K562 (cell line): ENCODE results near the gene MS4A13. TPM values are rescaled to one million over a fixed set of nuclear protein-coding genes. Genes with fewer than 3 reads are reported as not detected.
"Not testable (repeated sequence)": the region's sequence is repeated elsewhere in the genome, so short reads cannot be mapped to it uniquely, and the experiment has no call there.

ENCODE experiments used
- ATAC-seq: fragments of 200-7000 bp; cut with Tn5 transposase; 3 replicates; pipeline ENCODE4 v1.9.1; 2020; ENCODE audit warnings: moderate library complexity
- BruUV-seq: library from RNA; stranded (reverse); fragments of 400-500 nt; replicated peaks from 2 replicates; lab custom pipeline; 2021; lab: Mats Ljungman, UMichigan
- CTCF ChIA-PET: fragments of 300-600 bp; formaldehyde crosslinking; extraction: SDS; loops from one replicate; lab custom pipeline; 2021; ENCODE audit warnings: low intra/inter-chr PET ratio; lab: Yijun Ruan, JAX
- POLR2A ChIA-PET: fragments of 300-600, 350-650 bp; sonication (Branson Sonifier 250); formaldehyde crosslinking; extraction: SDS; loops from one replicate; lab custom pipeline; 2021; ENCODE audit warnings: antibody characterized with exemption, inconsistent platforms; lab: Yijun Ruan, JAX
- DNase-seq, 4 experiments: peaks; one replicate each; pipeline versions ENCODE4 v3.0.0 to v3.0.0-alpha.2; 2011 to 2018; ENCODE audit warnings: low spot score in 3 of 4, mixed read lengths in 3 of 4; ENCODE audit errors: extremely low read depth in 1 of 4
- FAIRE-seq: peaks from 2 replicates; lab custom pipeline; 2011; peaks lifted over from hg19 to GRCh38; lab: Jason Lieb, UNC
- H2AFZ ChIP-seq: 2 replicates; pipeline ENCODE4 v1.6.0; 2011; ENCODE audit warnings: low read depth, low read length, control low read depth, inconsistent platforms
- H3K27ac ChIP-seq: fragments of 200-600 bp; 3 replicates; pipeline ENCODE4 v1.8.0; 2011; ENCODE audit warnings: low read depth, mild to moderate bottlenecking, control low read depth, inconsistent platforms, low read length, moderate library complexity, mixed read lengths; ENCODE audit errors: extremely low read depth
- H3K27me3 ChIP-seq, 2 experiments: fragments of 300-600 bp in 1 of 2; 2 replicates in 1 of 2; 3 replicates in 1 of 2; pipeline versions ENCODE4 v1.6.0 to v1.8.0; 2011; ENCODE audit warnings: inconsistent platforms in 2 of 2, low read length in 2 of 2, mild to moderate bottlenecking in 1 of 2, mixed read lengths in 1 of 2, moderate library complexity in 1 of 2; ENCODE audit not compliant: control insufficient read depth in 2 of 2, insufficient read depth in 2 of 2
- H3K36me3 ChIP-seq: fragments of 300-600 bp; 3 replicates; pipeline ENCODE4 v1.8.0; 2011; ENCODE audit warnings: mild to moderate bottlenecking, low read length, inconsistent platforms; ENCODE audit not compliant: control insufficient read depth, insufficient read depth
- H3K4me1 ChIP-seq, 2 experiments: fragments of 200-600 bp in 1 of 2; replicated peaks in 1 of 2; 2 replicates in 1 of 2; 3 replicates in 1 of 2; pipeline versions ENCODE4 v1.5.1 to v1.8.0; 2011; ENCODE audit warnings: inconsistent platforms in 2 of 2, low read length in 2 of 2, mild to moderate bottlenecking in 1 of 2, mixed read lengths in 1 of 2, moderate library complexity in 1 of 2; ENCODE audit not compliant: control insufficient read depth in 2 of 2, insufficient read depth in 2 of 2
- H3K4me2 ChIP-seq: 2 replicates; pipeline ENCODE4 v1.6.1; 2011; ENCODE audit warnings: low read length, control low read depth, inconsistent platforms, mixed read lengths; ENCODE audit not compliant: insufficient read depth
- H3K4me3 ChIP-seq: fragments of 200-600 bp; sonication (generic), shearing (Covaris generic); 2 replicates; pipeline ENCODE4 v1.5.1; 2016; ENCODE audit warnings: control low read depth, inconsistent platforms
- H3K79me2 ChIP-seq: fragments of 200-600 bp; 3 replicates; pipeline ENCODE4 v1.8.0; 2011; ENCODE audit warnings: low read length, inconsistent platforms; ENCODE audit not compliant: control insufficient read depth, insufficient read depth
- H3K9ac ChIP-seq, 2 experiments: 2 replicates each; pipeline versions ENCODE4 v1.6.0 to v1.6.1; 2011; ENCODE audit warnings: low read depth in 2 of 2, low read length in 2 of 2, control low read depth in 1 of 2, inconsistent platforms in 1 of 2, mild to moderate bottlenecking in 1 of 2, mixed read lengths in 1 of 2; ENCODE audit not compliant: insufficient read depth in 1 of 2
- H3K9me1 ChIP-seq: one replicate; pipeline ENCODE4 v1.6.0; 2011; ENCODE audit warnings: inconsistent platforms, mild to moderate bottlenecking, low read length, moderate library complexity; ENCODE audit not compliant: control insufficient read depth, insufficient read depth
- H3K9me3 ChIP-seq: replicated peaks from 2 replicates; pipeline ENCODE4 v1.5.1; 2011; ENCODE audit warnings: low read depth, low read length, inconsistent platforms; ENCODE audit not compliant: control insufficient read depth, insufficient read depth
- H4K20me1 ChIP-seq: replicated peaks from 2 replicates; pipeline ENCODE4 v1.6.1; 2011; ENCODE audit warnings: low read length, inconsistent platforms, mixed read lengths; ENCODE audit not compliant: control insufficient read depth, insufficient read depth
- MITF ChIP-seq: IDR thresholded peaks from 2 replicates; pipeline ENCODE4 v1.6.1; 2014; ENCODE audit warnings: antibody characterized with exemption
- PYGO2 ChIP-seq: fragments of 450-650 bp; IDR thresholded peaks from 2 replicates; pipeline ENCODE4 v1.6.1; 2016; ENCODE audit warnings: mild to moderate bottlenecking, missing genetic modification characterization, moderate library complexity, missing compliant biosample characterization
- TCF15 ChIP-seq: fragments of 250-450 bp; sonication (Bioruptor Pico); IDR thresholded peaks from 2 replicates; pipeline ENCODE4 v1.8.0; 2022; ENCODE audit warnings: moderate library complexity, mild to moderate bottlenecking, inconsistent platforms
- ZNF165 ChIP-seq: fragments of 250-450 bp; sonication (Bioruptor Pico); IDR thresholded peaks from 2 replicates; pipeline ENCODE4 v1.4.0; 2020; ENCODE audit warnings: borderline replicate concordance
- WGBS: fragments of 100-300 bp; shearing (Covaris generic); methylation state at CpG from one replicate; pipeline ENCODE4 v1.1.6; 2016; ENCODE audit warnings: low coverage, mixed read lengths; ENCODE audit not compliant: insufficient coverage; ENCODE audit errors: missing lambda C conversion rate; 5-methylcytosine and 5-hydroxymethylcytosine counted together
- in situ Hi-C: fragments of 300-500 bp; cut with MboI; formaldehyde crosslinking; loops from 4 replicates; pipeline ENCODE4 v1.15.0; 2018; ENCODE audit warnings: inconsistent platforms, mixed read lengths
- intact Hi-C: fragments of 100-400 bp; cut with micrococcal nuclease; formaldehyde crosslinking; loops from 2 replicates; pipeline ENCODE4 v1.14.2; 2022
- polyA plus RNA-seq, 8 experiments: library from polyadenylated mRNA; depleted of rRNA in 4 of 8; stranded (reverse) in 5 of 8; unstranded in 3 of 8; fragments of >200 nt; fragmentation: Nextera tagmentation in 2 of 8; fragmentation: Illumina TruSeq in 1 of 8; extraction: Ambion mirVana in 2 of 8; extraction: Trizol in 1 of 8; gene quantifications; 2 replicates each; pipeline versions ENCODE4 v1.2.1 to v1.2.3, GENCODE V29; 2011 to 2014; ENCODE audit warnings: inconsistent platforms in 1 of 8, missing spikeins in 1 of 8
- total RNA-seq, 7 experiments: library from RNA; depleted of rRNA in 6 of 7; stranded (reverse); fragments of >200 nt in 6 of 7; fragmentation: Illumina TruSeq in 2 of 7; extraction: Trizol in 2 of 7; gene quantifications; 2 replicates each; pipeline versions ENCODE4 v1.2.1 to v1.2.3, GENCODE V29; 2011 to 2021; ENCODE audit warnings: low replicate concordance in 1 of 7

Gene MS4A13
- total and polyA plus RNA-seq, 9 of the 15 experiments (the other 6 are each of a cell fraction or from before 2014, with no cell fraction given): 0.15 to 0.43 (median 0.36) TPM; not detected in 6

GRCh38 chr11:60504219-60504905 lies 10.8 kb upstream of the MS4A13 start (continued):
- TF ChIP-seq MITF (no peak), PYGO2 (tag) (no peak), ZNF165 (CRISPR knock-in tag) (no peak), TCF15 (CRISPR knock-in tag) (no peak)

GRCh38 chr11:60509609-60510008 lies 5.6 kb upstream of the MS4A13 start:
- CTCF ChIA-PET, intact Hi-C loops, FAIRE-seq, H3K27me3 ChIP-seq, H3K9me1 ChIP-seq, H3K27ac ChIP-seq, DNase-seq, H3K9ac ChIP-seq, POLR2A ChIA-PET, H3K4me1 ChIP-seq, H3K9me3 ChIP-seq, ATAC-seq, in situ Hi-C loops, H3K79me2 ChIP-seq, H2AFZ ChIP-seq, H4K20me1 ChIP-seq, H3K4me3 ChIP-seq, H3K36me3 ChIP-seq, BruUV-seq, H3K4me2 ChIP-seq: not testable (repeated sequence)
- 6% methylated on average over 6 of the region's 15 CpGs for WGBS

- H3K9me1 ChIP-seq, FAIRE-seq, intact Hi-C loops, H3K4me2 ChIP-seq, H3K4me3 ChIP-seq, POLR2A ChIA-PET, CTCF ChIA-PET, H3K4me1 ChIP-seq, H2AFZ ChIP-seq, H3K36me3 ChIP-seq, H4K20me1 ChIP-seq, H3K9ac ChIP-seq, H3K27me3 ChIP-seq, H3K9me3 ChIP-seq, in situ Hi-C loops, H3K27ac ChIP-seq, H3K79me2 ChIP-seq, BruUV-seq, ATAC-seq, DNase-seq: not testable (repeated sequence)
- under 1% methylated on average over 13 of the region's 28 CpGs for WGBS
Measured at GRCh38 chr11:60510209-60510608, 5.0 kb upstream of the MS4A13 start.
